Measurements from ENCODE around the gene LILRB2.
A peak's percentile ranks its signal among the peaks of the same experiment; 100 is the strongest.
"Not testable (repeated sequence)": the region's sequence is repeated elsewhere in the genome, so short reads cannot be mapped to it uniquely, and the experiment has no call there.

Gene LILRB2

GRCh38 chr19:54233941-54234340 lies 47.0 kb downstream of the LILRB2 start:
- H3K4me3 ChIP-seq (ENCODE audit: low read depth, low read length) = no peak overlapping the region
- DNase-seq (ENCODE audit: low read depth) = no peak
- TF ChIP-seq CTCF (IDR thresholded peaks at IDR 0.05; ENCODE audit: control insufficient read depth, extremely low read depth, insufficient read depth) = no peak

GRCh38 chr19:54231077-54231931 lies 49.6 kb downstream of the LILRB2 start:
- peak; percentile 99 for TF ChIP-seq CTCF (IDR thresholded peaks at IDR 0.05; ENCODE audit: control insufficient read depth, extremely low read depth, insufficient read depth)
- peak; percentile 59 for DNase-seq (ENCODE audit: low read depth)

GRCh38 chr19:54230031-54230430 lies 50.9 kb downstream of the LILRB2 start:
- no peak for TF ChIP-seq CTCF (IDR thresholded peaks at IDR 0.05; ENCODE audit: control insufficient read depth, extremely low read depth, insufficient read depth)
- no peak for DNase-seq (ENCODE audit: low read depth)
- no peak overlapping the region for H3K4me3 ChIP-seq (ENCODE audit: low read depth, low read length)

More at GRCh38 chr19:54231077-54231931, 49.6 kb downstream of the LILRB2 start:
- no peak overlapping the region for H3K4me3 ChIP-seq (ENCODE audit: low read depth, low read length)

GRCh38 chr19:54229146-54229545 lies 51.8 kb downstream of the LILRB2 start:
- H3K4me3 ChIP-seq (ENCODE audit: low read depth, low read length) = no peak overlapping the region
- no peak for DNase-seq (ENCODE audit: low read depth)
- TF ChIP-seq CTCF (IDR thresholded peaks at IDR 0.05; ENCODE audit: control insufficient read depth, extremely low read depth, insufficient read depth) = no peak

GRCh38 chr19:54224619-54225018 lies 56.3 kb downstream of the LILRB2 start:
- DNase-seq (ENCODE audit: low read depth); H3K4me3 ChIP-seq (ENCODE audit: low read depth, low read length): not testable (repeated sequence)

GRCh38 chr19:54223937-54224281 lies 57.0 kb downstream of the LILRB2 start:
- not testable (repeated sequence) for H3K4me3 ChIP-seq (ENCODE audit: low read depth, low read length)

More at GRCh38 chr19:54223937-54224281, 57.0 kb downstream of the LILRB2 start:
- not testable (repeated sequence) for DNase-seq (ENCODE audit: low read depth)
